Measurements from ENCODE around the gene SMOC2. TPM values are rescaled to one million over a fixed set of nuclear protein-coding genes. Genes with fewer than 3 reads are reported as not detected.

SMOC2 gene
- total RNA-seq, 1 experiment from 2014 or later: 2.1 TPM

DNA sequence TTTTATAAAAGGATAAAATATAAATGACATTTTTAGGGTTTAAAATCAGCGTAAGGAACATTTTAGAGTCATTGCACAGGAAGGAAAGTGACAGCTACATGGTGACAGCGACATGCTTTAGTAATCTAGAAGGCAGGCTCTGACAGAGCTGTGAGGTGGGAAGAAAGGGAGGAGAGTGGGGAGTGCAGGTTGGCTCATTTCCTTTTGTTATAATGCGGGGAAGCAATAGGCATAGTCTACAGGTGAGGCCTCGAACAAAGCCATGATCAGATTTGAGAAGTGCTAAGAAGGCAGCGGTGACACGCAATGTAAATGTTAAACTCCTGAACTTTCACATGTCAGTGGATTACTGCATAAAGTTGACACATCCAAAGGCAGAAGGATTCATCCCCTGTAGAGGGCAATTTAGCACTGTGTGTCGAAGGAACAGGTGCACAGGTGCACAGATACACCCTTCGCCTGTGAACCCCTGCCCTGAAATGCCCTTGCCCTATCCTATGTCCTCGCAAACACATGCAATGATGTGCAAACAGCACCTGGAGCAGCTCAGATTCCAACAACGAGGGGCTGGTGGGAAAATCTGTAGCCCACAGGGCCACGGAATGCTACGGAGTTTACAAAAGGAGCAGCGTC is 32.4 kb upstream of the SMOC2 start:
- no peak overlapping the region for H3K4me3 Mint-ChIP-seq
- H2AK5ac ChIP-seq (ENCODE audit: insufficient read length, low read length): no peak overlapping the region
- H2BK15ac ChIP-seq (ENCODE audit: low read depth, low read length): no peak overlapping the region
- no peak overlapping the region for H2AFZ ChIP-seq (ENCODE audit: low read length)
- H3K9me3 Mint-ChIP-seq: no peaks in the 10 kb centered on the region
- no peak overlapping the region for H3K9ac ChIP-seq (ENCODE audit: extremely low read depth, insufficient read length, low read length)
- no peaks in the 10 kb centered on the region for H3K36me3 Mint-ChIP-seq (ENCODE audit: insufficient read depth in 1 of 3, low read depth in 3 of 3)
- no peak overlapping the region for H3K18ac ChIP-seq (ENCODE audit: insufficient read length, low read depth, low read length)
- no peaks in the 10 kb centered on the region for H3K4me1 ChIP-seq (ENCODE audit: insufficient read depth, low read length)
- WGBS (ENCODE audit: extremely low coverage, insufficient read length, low lambda C conversion rate): no CpG with 5 or more reads among the region's 13 CpGs
- H3K4ac ChIP-seq (ENCODE audit: low read depth, low read length): no peak overlapping the region
- no peak overlapping the region for H2BK5ac ChIP-seq (ENCODE audit: insufficient read length, low read length)
- no peaks in the 10 kb centered on the region for H4K20me1 ChIP-seq (ENCODE audit: control insufficient read depth, insufficient read depth, insufficient read length)
- H3K14ac ChIP-seq (ENCODE audit: insufficient read depth, low read length): no peak overlapping the region
- H3T11ph ChIP-seq (ENCODE audit: low read length): no peak overlapping the region
- H3K79me2 ChIP-seq (ENCODE audit: insufficient read depth, low read length): no peaks in the 10 kb centered on the region
- H3K27ac ChIP-seq (ENCODE audit: insufficient read length, low read depth, low read length): no peak overlapping the region
- no peak overlapping the region for H3K4me2 ChIP-seq (ENCODE audit: insufficient read depth, insufficient read length, low read length)
- H3K79me1 ChIP-seq (ENCODE audit: insufficient read depth, low read depth, low read length, poor library complexity, severe bottlenecking): no peaks in the 10 kb centered on the region
- no peak overlapping the region for H3K23ac ChIP-seq (ENCODE audit: insufficient read length, low read depth, low read length)
- H3K27me3 Mint-ChIP-seq (ENCODE audit: low read depth): no peaks in the 10 kb centered on the region
- no peak overlapping the region for H2BK20ac ChIP-seq (ENCODE audit: low read depth, low read length, poor library complexity, severe bottlenecking)
- no peaks in the 10 kb centered on the region for H3K27me3 ChIP-seq (ENCODE audit: insufficient read depth, low read length)
- H3K27ac Mint-ChIP-seq: no peak overlapping the region
- no peak overlapping the region for H4K91ac ChIP-seq (ENCODE audit: insufficient read length, low read depth, low read length)
- H3K23me2 ChIP-seq (ENCODE audit: insufficient read length, low read depth, low read length, poor library complexity, severe bottlenecking): no peaks in the 10 kb centered on the region
- TF ChIP-seq, protein P1, sequence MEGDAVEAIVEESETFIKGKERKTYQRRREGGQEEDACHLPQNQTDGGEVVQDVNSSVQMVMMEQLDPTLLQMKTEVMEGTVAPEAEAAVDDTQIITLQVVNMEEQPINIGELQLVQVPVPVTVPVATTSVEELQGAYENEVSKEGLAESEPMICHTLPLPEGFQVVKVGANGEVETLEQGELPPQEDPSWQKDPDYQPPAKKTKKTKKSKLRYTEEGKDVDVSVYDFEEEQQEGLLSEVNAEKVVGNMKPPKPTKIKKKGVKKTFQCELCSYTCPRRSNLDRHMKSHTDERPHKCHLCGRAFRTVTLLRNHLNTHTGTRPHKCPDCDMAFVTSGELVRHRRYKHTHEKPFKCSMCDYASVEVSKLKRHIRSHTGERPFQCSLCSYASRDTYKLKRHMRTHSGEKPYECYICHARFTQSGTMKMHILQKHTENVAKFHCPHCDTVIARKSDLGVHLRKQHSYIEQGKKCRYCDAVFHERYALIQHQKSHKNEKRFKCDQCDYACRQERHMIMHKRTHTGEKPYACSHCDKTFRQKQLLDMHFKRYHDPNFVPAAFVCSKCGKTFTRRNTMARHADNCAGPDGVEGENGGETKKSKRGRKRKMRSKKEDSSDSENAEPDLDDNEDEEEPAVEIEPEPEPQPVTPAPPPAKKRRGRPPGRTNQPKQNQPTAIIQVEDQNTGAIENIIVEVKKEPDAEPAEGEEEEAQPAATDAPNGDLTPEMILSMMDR (conservative IDR thresholded peaks at IDR 0.05): no peak
- no peak overlapping the region for H2BK12ac ChIP-seq (ENCODE audit: insufficient read length, low read depth, low read length)
- H3K9me3 ChIP-seq (ENCODE audit: control insufficient read depth, low read depth, low read length): no peaks in the 10 kb centered on the region
- H3K4me1 Mint-ChIP-seq: no peaks in the 10 kb centered on the region
- no peak overlapping the region for H4K8ac ChIP-seq (replicated peaks; ENCODE audit: insufficient read length, low read depth, low read length)
- H2BK120ac ChIP-seq (ENCODE audit: low read depth, low read length, poor library complexity, severe bottlenecking): no peak overlapping the region
- H4K5ac ChIP-seq (ENCODE audit: insufficient read length, low read depth, low read length): no peak overlapping the region
- DNase-seq: peak; percentile 10
- no peak overlapping the region for H3K56ac ChIP-seq (ENCODE audit: insufficient read length, low read depth, low read length)
